Iris pigment epithelial cell (primary cell): Measurements from ENCODE around the gene FOXD1.
A peak's percentile ranks its signal among the peaks of the same experiment; 100 is the strongest.
"Not testable (repeated sequence)": the region's sequence is repeated elsewhere in the genome, so short reads cannot be mapped to it uniquely, and the experiment has no call there.

ENCODE experiments used
- DNase-seq: peaks from one replicate; pipeline ENCODE4 v3.0.0-alpha.2; 2011; ENCODE audit warnings: low read depth

FOXD1 gene

DNA sequence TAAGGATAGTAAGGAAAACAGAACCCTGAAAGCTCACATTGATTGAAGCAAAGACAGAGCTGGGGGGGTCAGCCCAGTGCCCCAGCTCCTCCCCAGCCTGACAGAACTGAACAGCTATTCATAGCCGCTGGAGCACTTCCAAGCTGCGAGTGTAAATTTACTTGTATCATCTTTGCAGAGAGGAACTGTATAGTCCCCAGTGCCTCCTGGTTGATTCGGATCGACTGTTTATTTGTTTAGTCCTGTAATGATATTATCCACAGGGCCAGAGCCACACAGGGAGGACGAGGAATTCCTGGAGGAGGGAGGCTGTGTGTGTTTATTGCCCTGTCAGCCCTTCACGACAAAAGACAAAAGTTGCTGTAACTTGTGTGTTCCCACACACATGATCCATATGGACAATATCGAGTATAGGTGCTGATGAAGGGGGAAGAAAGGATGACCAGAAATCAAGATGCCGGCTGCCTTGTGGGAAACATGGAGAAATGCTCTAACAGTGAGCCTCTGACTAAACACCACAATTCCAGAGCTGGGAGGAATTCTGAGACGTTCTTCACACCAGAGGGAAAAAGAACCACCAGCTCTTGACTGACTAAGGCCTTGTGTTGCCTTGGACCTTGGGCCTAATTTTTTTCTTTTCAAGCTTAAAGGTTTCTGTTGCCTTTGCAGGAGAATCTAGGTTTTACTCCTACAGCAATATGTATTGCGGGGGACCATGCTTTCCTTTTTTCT is 31.1 kb downstream of the FOXD1 start:
- DNase-seq = peak; percentile 39

DNA sequence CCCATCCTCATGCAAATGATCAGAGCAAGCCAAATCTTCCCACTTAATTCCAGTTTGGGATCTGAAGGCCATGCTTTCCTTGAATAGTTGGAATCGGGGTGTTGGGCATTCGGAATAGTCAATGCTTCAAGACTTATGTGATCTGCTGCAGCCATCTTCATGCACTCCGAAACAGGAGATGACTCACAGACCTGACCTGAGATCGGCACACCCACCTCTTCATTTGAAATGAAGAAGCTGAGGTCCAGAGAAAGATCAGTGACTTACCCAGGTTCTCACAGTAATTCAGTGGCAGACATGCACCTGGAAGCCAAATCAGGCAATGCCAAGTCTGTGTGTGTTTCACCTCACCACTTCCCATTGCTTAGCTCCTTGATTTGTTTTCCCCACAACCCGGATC is 33.0 kb downstream of the FOXD1 start:
- no peak for DNase-seq

GRCh38 chr5:73415171-73415570 is 33.4 kb downstream of the FOXD1 start:
- DNase-seq = no peak

GRCh38 chr5:73412597-73412988 is 36.0 kb downstream of the FOXD1 start:
- peak; percentile 51 for DNase-seq

DNA sequence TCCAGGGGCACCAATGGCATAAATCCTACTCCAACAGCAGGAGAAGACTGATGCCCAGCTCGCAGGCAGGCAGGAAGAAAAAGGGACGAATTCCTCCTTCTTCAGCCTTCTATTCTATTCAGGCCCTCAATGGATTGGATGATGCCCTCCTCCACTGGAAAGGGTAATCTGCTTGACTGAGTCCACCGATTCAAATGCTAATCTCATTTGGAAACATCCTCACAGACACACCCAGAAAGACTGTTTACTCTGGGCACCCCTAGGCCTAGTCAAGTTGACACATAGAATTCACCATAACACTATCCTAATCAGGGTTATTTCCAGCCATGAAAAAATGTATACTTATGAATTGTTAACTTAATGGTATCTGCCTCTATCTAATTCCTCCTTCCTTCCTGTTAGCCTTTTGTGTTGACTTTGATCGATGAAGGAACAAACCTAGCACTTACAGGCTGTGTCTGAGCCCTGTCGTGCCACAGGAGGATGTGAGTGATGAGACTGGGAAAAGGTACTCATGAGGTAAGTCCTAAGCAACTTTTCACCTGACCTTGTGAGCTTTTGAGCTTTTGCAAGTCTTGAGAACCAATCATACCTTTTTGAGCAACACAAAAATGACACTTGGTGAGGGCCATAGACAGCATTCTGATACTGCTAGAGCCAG is 36.5 kb downstream of the FOXD1 start:
- no peak for DNase-seq

- DNase-seq = not testable (repeated sequence)
Observed at GRCh38 chr5:73409927-73410326, 38.6 kb downstream of the FOXD1 start.

DNA sequence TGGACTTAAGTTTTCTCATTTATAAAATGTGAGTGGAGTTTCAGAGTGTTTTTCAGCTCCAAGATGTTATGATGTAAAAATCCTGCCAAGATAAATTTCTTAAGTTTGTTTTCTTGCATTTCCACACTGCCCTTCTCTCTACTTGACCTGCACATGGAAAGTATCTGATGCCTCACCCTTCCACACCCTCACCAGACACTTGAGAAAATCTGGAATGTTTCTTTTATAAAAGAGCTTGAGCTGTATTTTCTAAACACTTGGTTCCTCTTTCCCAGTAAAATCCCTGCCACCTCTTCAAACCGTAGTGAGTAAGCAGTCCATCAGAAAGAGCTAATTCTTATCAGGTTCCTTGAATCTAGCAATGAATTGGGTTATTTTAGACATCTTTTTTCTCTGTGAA is 42.9 kb downstream of the FOXD1 start:
- no peak for DNase-seq

GRCh38 chr5:73399775-73400174 is 48.8 kb downstream of the FOXD1 start:
- DNase-seq = no peak
